GM15510 (cell line): Measurements from ENCODE around the gene PSG1.
"Not testable (repeated sequence)": the region's sequence is repeated elsewhere in the genome, so short reads cannot be mapped to it uniquely, and the experiment has no call there.

Experiments used
- POLR2A ChIP-seq: IDR thresholded peaks from 3 replicates; pipeline ENCODE4 v1.6.1; 2011; ENCODE audit warnings: borderline replicate concordance; ENCODE audit not compliant: insufficient read length; ENCODE audit errors: extremely low read depth

The PSG1 gene

DNA sequence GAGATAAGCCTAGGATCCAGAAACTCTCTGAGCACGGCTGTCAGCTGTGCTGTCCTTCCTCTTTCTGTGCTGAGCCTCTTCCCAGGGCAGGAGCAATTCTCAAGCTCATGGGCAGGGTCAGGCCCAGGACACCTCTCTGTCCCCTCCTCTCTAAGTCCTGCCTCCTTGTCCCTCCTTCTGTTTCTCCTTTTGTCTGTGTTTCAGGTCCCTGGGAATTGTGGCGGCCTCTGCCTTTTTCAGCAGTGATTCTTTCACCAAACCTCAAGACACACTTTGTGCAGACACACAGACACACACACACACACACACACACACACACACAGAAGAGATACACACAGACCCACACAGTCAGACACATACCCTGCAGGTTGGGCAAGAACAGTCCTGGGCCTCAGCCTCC lies at the start of gene PSG1:
TSS of gene PSG1 (minus strand) at position 101 of the 400 bp plus-strand sequence. CDS start 132 bp downstream, outside the sequence.
- no peak for TF ChIP-seq POLR2A

DNA sequence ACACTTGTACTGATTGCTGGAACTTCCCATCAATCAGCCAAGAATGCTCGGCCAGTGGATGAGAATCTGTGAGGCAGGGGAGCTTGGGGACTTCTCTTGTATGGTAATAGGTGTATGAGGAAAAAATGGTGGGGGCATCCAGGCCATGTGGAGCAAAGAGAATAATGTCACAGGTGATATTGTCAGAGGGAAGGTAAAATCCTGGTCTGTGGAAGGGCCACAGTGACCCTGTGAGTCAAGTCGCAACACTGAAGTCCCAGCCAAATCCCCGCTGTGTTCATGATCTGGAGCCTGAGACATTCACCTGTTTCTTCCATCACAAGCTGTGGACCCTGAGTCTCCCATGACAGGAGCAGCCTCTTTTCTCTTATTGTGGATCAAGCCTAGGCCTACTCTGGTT lies 49.4 kb upstream of the PSG1 start:
- no peak for TF ChIP-seq POLR2A

DNA sequence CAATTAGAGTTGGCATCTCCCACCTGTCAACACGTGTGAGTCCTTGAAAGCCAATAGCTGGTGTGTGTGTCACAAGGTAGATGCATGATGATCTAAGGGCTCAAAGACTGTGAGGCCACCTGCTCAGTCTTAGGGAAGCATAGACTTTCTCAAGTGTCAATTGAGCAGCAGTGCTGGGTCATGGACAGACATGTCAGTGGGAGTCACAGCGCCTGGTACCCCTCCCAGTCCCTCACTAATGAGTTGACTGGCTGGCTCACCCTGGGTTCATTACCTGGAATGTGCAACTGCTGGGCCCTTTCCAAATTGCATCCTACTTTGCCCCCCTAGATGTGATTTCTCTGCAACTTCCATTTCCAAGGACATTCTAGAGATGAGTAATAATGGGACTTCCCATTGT lies 47.3 kb upstream of the PSG1 start:
- no peak for TF ChIP-seq POLR2A

DNA sequence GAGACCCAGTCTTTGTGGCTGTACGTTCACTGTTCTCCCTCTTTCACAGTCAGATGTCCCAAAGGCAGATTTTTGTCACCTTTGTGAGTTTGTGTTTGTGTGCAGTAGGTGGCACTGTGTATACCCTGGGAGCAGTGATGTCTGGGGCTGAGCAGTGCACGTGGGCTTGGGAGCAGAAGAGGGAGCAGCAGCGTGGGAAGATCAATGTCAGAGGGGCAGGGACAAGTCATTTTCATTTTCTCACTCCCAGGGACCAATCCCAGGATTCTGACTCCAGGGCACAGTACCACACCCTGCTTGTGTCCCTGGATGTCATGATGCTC lies 40.2 kb upstream of the PSG1 start:
- TF ChIP-seq POLR2A = no peak

DNA sequence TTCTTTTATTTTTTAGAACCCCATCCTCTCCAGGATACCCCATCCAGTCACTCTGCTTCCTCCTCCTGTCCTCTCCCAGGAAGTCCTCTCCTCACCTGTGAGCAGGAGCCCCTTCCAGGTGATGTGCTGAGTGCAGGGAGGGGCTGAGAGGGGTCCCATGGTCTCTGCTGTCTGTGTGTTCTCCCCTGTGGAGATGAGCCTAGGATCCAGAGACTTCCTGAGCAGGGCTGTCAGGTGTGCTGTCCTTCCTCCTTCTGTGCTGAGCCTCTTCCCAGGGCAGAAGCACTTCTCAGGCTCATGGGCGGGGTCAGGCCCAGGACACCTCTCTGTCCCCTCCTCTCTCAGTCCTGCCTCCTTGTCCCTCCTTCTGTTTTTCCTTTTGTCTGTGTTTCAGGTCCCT lies 38.1 kb upstream of the PSG1 start, which contains the start of gene PSG6:
TSS of gene PSG6 (minus strand) at position 261 of the 400 bp plus-strand sequence. CDS start at position 159, 102 bp downstream.
- TF ChIP-seq POLR2A = not testable (repeated sequence)

DNA sequence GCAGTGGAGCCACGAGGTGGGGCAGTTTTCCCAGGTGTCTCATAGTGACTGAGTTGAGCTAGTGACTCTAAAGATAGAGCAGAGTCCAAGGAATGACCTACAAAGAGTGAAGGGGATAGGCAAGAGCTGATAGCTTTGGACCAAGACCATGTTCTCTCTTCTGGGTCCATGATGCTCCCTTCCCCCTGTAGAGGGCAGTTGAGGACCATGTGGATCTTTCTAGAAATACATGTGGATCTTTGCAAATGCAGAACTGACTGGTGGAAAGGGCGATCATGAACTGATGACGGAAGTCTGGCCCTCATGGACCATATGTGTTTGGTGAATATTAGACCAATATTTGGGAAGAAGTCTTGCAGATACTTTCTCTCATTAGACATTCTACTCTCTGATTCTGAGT lies 6.9 kb downstream of the PSG1 start:
- TF ChIP-seq POLR2A = no peak

DNA sequence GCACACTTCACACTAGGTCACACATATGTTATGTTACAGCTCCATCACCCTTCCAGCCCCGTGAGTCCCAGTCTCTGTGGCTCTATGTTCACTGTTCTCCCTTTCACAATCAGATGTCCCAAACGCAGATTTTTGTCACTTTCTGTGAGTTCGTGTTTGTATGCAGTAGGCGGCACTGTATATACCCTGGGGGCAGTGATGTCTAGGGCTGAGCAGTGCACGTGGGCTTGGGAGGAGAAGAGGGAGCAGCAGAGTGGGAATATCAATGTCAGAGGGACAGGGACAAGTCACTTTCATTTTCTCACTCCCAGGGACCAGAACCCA lies 22.0 kb downstream of the PSG1 start:
- TF ChIP-seq POLR2A = no peak

DNA sequence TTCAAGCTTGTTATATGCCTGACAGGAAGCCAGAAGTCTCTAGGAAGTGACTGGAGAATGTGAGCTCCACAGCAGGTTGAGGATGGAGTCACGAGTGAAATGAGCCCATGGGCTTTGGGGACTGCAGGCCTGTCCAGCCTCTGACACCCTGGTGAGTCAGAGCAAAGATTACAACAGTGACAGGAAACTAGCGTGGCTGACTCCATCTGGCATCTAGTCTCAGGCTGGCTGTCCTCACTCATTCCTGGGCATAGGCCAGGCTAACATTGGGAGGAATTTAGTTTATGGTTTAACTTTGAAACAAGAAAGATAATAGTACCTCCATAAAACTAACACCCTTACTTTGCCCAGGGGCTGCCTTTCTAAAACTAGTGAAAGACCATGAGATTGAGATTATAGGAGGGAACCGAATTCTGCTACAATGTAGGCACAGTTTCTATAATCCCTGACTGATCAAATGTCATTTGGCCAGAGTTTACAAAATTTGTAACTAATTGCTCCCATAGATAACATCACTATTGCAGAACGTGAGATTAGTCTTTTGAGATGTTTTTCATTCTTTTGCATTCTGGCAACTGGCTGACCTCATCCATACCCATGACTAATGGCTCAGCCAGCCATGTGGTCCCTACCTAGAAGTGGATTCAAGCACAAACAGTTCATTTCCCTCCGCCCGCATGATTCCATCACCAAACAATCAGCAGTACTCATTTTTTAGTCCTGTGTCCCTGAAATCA lies 28.4 kb downstream of the PSG1 start:
- TF ChIP-seq POLR2A = no peak

DNA sequence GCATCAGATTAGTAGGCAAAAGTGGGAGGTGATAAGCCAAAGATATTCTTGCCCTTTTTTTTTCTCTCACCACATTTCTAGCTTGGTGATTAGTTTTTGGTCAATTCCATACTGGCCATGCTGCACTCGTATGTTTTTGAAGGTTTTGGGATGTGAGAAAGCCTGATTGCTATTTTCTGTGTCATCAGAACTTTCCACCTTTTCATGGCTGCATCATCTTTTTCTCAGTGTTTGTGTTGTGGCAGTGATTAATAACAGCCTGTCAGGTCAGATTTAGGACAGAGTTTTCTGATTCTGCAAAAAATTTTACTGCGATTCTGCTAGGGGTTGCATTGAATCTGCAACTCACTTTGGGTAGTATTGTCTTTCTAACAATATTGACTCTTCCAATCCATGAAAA lies 32.9 kb downstream of the PSG1 start:
- no peak for TF ChIP-seq POLR2A

DNA sequence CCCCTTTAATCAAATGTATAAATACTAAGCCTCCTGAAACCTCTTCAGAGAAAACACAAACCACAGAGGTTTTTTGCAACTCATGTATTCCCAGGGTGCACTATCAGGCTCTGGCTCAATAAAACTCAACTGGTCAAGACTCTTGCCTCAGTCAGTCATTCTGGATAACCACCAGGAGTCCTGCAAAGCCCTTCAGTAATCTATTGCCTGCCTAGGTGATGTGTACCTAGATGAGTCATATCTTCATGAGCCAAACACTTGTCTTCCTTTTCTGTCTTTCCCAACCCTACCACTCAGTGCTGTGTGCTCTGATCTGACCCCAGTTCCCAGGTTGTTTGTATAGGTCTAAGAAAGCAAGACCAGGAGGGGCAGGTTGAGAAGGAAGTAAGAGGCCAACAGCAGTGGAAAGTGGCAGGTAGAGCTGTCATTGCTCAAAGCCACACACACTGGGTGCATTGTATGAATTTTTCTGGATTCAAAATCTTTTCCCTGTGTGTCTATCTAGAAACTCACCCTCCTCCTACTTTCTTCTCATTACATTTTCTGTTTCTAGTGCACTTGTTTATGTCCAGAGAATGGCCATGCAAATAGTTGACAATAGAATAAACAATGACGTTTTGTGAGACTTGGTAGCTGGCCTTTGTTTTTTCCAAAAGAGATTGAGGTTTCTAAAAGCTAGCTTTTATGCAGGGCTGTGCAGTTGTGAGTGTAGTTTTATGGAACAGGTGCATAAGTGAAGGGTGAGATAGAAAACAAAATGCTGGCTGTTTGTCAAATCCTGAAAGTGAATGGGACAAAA lies 48.1 kb downstream of the PSG1 start:
- TF ChIP-seq POLR2A = no peak

DNA sequence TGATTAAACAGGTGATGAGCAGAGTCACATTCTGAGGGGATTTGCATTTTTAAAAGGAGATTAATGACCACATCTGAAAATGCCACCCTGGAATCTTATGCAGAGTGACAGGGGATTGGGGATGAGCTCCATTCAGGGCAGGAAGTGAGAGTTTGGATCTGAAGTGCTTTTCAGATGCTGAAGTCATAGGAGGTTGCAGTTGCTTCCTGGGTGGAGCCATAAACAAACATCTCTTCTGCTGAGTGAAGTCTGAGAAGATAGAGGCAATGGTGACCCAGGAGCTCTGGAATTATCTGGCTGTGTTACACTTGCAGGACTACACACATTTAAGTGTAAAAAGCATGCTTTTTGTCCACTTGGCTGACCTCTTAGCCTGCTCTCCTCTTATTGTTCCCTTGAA lies 62.6 kb downstream of the PSG1 start:
- TF ChIP-seq POLR2A = no peak
